Gastroesophageal sphincter (tissue), 4 donors: ENCODE data around the gene RHPN2. TPM values are rescaled to one million over a fixed set of nuclear protein-coding genes. Genes with fewer than 3 reads are reported as not detected.

Source experiments
- ATAC-seq: fragments of 150-250 bp; one replicate; pipeline ENCODE4 v1.9.1; 2016; ENCODE audit warnings: mild to moderate bottlenecking, moderate library complexity
- H3K27ac ChIP-seq, 4 donors: fragments of 200-600 bp; sonication (generic) in 3 of 4; 1 replicate in 3 of 4; 2 replicates in 1 of 4; pipeline ENCODE4 v1.5.1; 2016 to 2019
- H3K27me3 ChIP-seq: fragments of 200-600 bp; sonication (generic); one replicate; pipeline ENCODE4 v1.5.1; 2019
- H3K36me3 ChIP-seq, 2 donors: fragments of 200-600 bp; sonication (generic); one replicate each; pipeline ENCODE4 v1.5.1; 2019; ENCODE audit warnings: control low read depth in 1 of 2
- H3K4me1 ChIP-seq, 3 donors: fragments of 200-600 bp; sonication (generic); 1 replicate in 2 of 3; 2 replicates in 1 of 3; pipeline ENCODE4 v1.5.1; 2016 to 2019; ENCODE audit warnings: control low read depth in 2 of 3
- H3K4me3 ChIP-seq, 2 donors: fragments of 200-600 bp; sonication (generic); one replicate each; pipeline ENCODE4 v1.5.1; 2019; ENCODE audit warnings: mild to moderate bottlenecking in 1 of 2, moderate library complexity in 1 of 2
- H3K9me3 ChIP-seq, 3 donors: fragments of 200-600 bp; sonication (generic); one replicate each; pipeline ENCODE4 v1.5.1; 2017 to 2019; ENCODE audit warnings: control low read depth in 2 of 3
- CTCF ChIP-seq, 4 experiments: fragments of 200-600 bp in 2 of 4; fragments of 450-650 bp in 2 of 4; sonication (generic) in 1 of 4; IDR thresholded peaks; one replicate each; pipeline ENCODE4 v1.5.1; 2017 to 2019; ENCODE audit warnings: antibody characterized with exemption in 4 of 4, mild to moderate bottlenecking in 2 of 4, moderate library complexity in 2 of 4
- EP300 ChIP-seq: sonication (generic); formaldehyde crosslinking; IDR thresholded peaks from one replicate; pipeline ENCODE4 v1.6.1; 2017; ENCODE audit warnings: antibody characterized with exemption, mild to moderate bottlenecking
- POLR2A ChIP-seq, 2 donors: fragments of 450-650 bp; IDR thresholded peaks; one replicate each; pipeline ENCODE4 v1.6.1; 2017; ENCODE audit warnings: antibody characterized with exemption in 2 of 2, mild to moderate bottlenecking in 2 of 2, moderate library complexity in 1 of 2
- POLR2AphosphoS5 ChIP-seq: sonication (generic); formaldehyde crosslinking; IDR thresholded peaks from one replicate; pipeline ENCODE4 v1.6.1; 2017; ENCODE audit warnings: antibody characterized with exemption
- WGBS, 2 donors: methylation state at CpG; one replicate each; pipeline ENCODE4 v1.1.5; 2018; ENCODE audit warnings: low coverage in 1 of 2; 5-methylcytosine and 5-hydroxymethylcytosine counted together
- total RNA-seq, 4 donors: library from RNA; depleted of rRNA; stranded (reverse); fragments of >200 nt; gene quantifications; one replicate each; pipeline ENCODE4 v1.1.0, GENCODE V29; 2016

RHPN2 gene
- total RNA-seq, 4 donors from 2014 or later: 1.4 to 4.7 (median 2.1) TPM

- Histone ChIP-seq H3K9me3 (no peaks in the 10 kb centered on the region), H3K27ac (no peak overlapping the region), H3K27me3 (no peaks in the 10 kb centered on the region), H3K36me3 (peaks cover 0 to 100% of the 10 kb centered on the region in 2 donors), H3K4me1 (no peaks in the 10 kb centered on the region), H3K4me3 (no peak overlapping the region)
- WGBS, 2 donors: 90 to 100% methylated on average over 3 to 9 of the region's 10 CpGs
- no peak for TF ChIP-seq EP300
- TF ChIP-seq CTCF (IDR thresholded peaks at IDR 0.05): no peak
- no peak for TF ChIP-seq POLR2AphosphoS5
- no peak for TF ChIP-seq POLR2A (IDR thresholded peaks at IDR 0.05)
- ATAC-seq: no peak
These were observed 43.5 kb upstream of the RHPN2 start for GRCh38 chr19:33108161-33108560.

- Histone ChIP-seq H3K4me1 (no peaks in the 10 kb centered on the region), H3K36me3 (peaks cover 0 to 98% of the 10 kb centered on the region in 2 donors), H3K27me3 (no peaks in the 10 kb centered on the region), H3K9me3 (no peaks in the 10 kb centered on the region), H3K4me3 (no peak overlapping the region), H3K27ac (no peak overlapping the region)
- TF ChIP-seq POLR2AphosphoS5 (no peak), CTCF (IDR thresholded peaks at IDR 0.05) (no peak), POLR2A (IDR thresholded peaks at IDR 0.05) (no peak)
- WGBS, 2 donors: 80 to 88% methylated on average over 5 to 6 of the region's 6 CpGs
- no peak for ATAC-seq
These were observed 38.2 kb upstream of the RHPN2 start for GRCh38 chr19:33102893-33103292.

GRCh38 chr19:33100894-33101644, 36.4 kb upstream of the RHPN2 start:
- Histone ChIP-seq H3K27me3 (no peaks in the 10 kb centered on the region), H3K9me3 (no peaks in the 10 kb centered on the region), H3K4me3 (no peak overlapping the region), H3K36me3 (peaks cover 0 to 98% of the 10 kb centered on the region in 2 donors), H3K4me1 (no peaks in the 10 kb centered on the region), H3K27ac (no peak overlapping the region)
- TF ChIP-seq POLR2AphosphoS5 (no peak), EP300 (no peak), POLR2A (IDR thresholded peaks at IDR 0.05) (no peak), CTCF (IDR thresholded peaks at IDR 0.05) (no peak)
- WGBS, 2 donors: 90 to 92% methylated on average over 5 to 10 of the region's 10 CpGs
- ATAC-seq: no peak

- no peak for ATAC-seq
- Histone ChIP-seq H3K27ac (no peak overlapping the region), H3K4me3 (no peak overlapping the region), H3K27me3 (no peaks in the 10 kb centered on the region), H3K9me3 (no peaks in the 10 kb centered on the region), H3K4me1 (no peaks in the 10 kb centered on the region), H3K36me3 (peaks cover 0 to 98% of the 10 kb centered on the region in 2 donors)
- TF ChIP-seq CTCF (IDR thresholded peaks at IDR 0.05) (no peak), POLR2A (IDR thresholded peaks at IDR 0.05) (no peak), POLR2AphosphoS5 (no peak), EP300 (no peak)
- 22 to 60% methylated on average over 1 to 3 of the region's 4 CpGs for WGBS, 2 donors
These were observed 33.4 kb upstream of the RHPN2 start for GRCh38 chr19:33098055-33098534.

- TF ChIP-seq POLR2AphosphoS5: no peak
- no peak for TF ChIP-seq EP300
- TF ChIP-seq CTCF (IDR thresholded peaks at IDR 0.05): no peak
- no peak for TF ChIP-seq POLR2A (IDR thresholded peaks at IDR 0.05)
These were observed 31.3 kb upstream of the RHPN2 start for GRCh38 chr19:33096005-33096404.

More at GRCh38 chr19:33096005-33096404, 31.3 kb upstream of the RHPN2 start:
- no peak for ATAC-seq
- Histone ChIP-seq H3K27ac (no peak overlapping the region), H3K4me3 (no peak overlapping the region), H3K27me3 (no peaks in the 10 kb centered on the region), H3K4me1 (no peaks in the 10 kb centered on the region), H3K9me3 (no peaks in the 10 kb centered on the region), H3K36me3 (peaks cover 0 to 98% of the 10 kb centered on the region in 2 donors)
- WGBS, 2 donors: 76 to 77% methylated on average over 4 of the region's 4 CpGs
